ENCODE results near the gene OSBPL5. TPM values are rescaled to one million over a fixed set of nuclear protein-coding genes. Genes with fewer than 3 reads are reported as not detected.

Gene OSBPL5
- total RNA-seq, 2 donors from 2014 or later, result 6.8 to 8.1 TPM

Other genes with a start within 250 kb of the OSBPL5 start
- gene PHLDA2, start 235.9 kb downstream of the OSBPL5 start, total RNA-seq, result 1 to 10 TPM in 1 of 2 donors, under 1 TPM in 1; 0.96 to 2.8 TPM
- gene NAP1L4, start 173.0 kb downstream of the OSBPL5 start, total RNA-seq, result 100 to 1,000 TPM; 229 to 275 TPM
- gene CARS1, start 107.9 kb downstream of the OSBPL5 start, total RNA-seq, result 10 to 100 TPM; 41.4 to 52.0 TPM
- gene MRGPRG, start 53.5 kb upstream of the OSBPL5 start, total RNA-seq, result not detected
- not detected for gene MRGPRE, start 67.1 kb upstream of the OSBPL5 start, total RNA-seq
- gene ZNF195, start 213.8 kb upstream of the OSBPL5 start, total RNA-seq, result 10 to 100 TPM; 21.5 to 27.6 TPM